Renal cortical epithelial cell (primary cell): Measurements from ENCODE around the gene NTS. TPM values are rescaled to one million over a fixed set of nuclear protein-coding genes. Genes with fewer than 3 reads are reported as not detected.

Experiments
- DNase-seq: peaks from one replicate; pipeline ENCODE4 v3.0.0-alpha.2; 2011; ENCODE audit warnings: low read depth
- total RNA-seq: library from RNA; depleted of rRNA; stranded (reverse); fragments of >200 nt; gene quantifications from 2 replicates; pipeline ENCODE4 v1.2.3, GENCODE V29; 2014

NTS gene, protein sequence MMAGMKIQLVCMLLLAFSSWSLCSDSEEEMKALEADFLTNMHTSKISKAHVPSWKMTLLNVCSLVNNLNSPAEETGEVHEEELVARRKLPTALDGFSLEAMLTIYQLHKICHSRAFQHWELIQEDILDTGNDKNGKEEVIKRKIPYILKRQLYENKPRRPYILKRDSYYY
- not detected in 2 replicates for total RNA-seq

DNA sequence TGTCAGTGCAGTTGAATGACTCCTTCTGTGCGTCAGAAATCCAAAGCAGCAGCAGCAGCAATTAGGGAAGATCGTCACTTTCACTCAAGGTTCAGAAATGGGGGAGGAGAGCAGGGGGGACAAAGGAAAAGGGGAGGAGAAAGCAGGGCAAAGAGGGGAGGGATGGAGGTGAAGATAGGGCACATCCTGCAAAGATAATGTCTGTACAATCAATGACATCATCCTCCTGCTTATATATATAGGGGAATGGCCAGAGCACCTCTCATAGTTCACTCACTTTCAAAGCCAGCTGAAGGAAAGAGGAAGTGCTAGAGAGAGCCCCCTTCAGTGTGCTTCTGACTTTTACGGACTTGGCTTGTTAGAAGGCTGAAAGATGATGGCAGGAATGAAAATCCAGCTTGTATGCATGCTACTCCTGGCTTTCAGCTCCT lies at the start of gene NTS:
NTS (plus strand) TSS at position 265 of the 431 bp plus-strand sequence; CDS start at position 374, 109 bp downstream.
- DNase-seq, result peak; percentile 15

DNA sequence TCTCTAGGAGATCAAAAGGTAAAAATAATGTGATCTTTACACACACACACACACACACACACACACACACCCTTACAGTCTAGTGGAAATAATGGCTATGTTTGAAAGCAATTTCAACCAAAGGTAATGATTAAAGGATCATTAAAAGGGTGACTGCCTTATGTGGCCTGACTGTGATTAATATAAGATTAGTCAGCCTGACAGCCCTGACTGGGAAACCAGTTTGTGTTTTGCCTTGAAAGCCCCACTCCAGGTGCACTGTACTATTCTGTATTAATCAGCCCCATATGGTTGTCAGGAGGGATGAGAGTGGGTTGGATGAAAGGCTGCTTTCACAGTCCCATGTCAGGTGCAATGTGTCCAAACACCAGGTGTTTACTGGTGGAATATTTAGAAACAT lies 48.3 kb upstream of the NTS start:
- DNase-seq, result peak; percentile 99

DNA sequence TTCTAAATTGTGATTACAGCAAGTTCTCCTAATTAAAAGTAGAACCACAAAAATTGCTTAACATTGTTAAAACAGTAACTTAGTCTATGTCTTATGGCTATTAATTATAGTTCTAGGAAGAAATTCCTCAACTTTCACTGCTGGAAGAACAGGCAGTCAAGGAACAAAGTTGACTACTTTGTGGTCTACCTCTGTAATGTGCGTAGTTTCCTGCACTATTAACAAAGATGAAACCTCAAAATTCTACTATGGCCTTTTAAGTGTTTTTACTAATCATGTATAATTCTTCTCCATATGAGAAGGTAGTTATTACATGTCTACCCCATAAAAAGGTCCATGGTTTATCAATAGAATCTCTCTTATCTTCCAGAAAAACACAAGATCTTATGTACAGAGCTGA lies 45.5 kb upstream of the NTS start:
- peak; percentile 44 for DNase-seq

DNA sequence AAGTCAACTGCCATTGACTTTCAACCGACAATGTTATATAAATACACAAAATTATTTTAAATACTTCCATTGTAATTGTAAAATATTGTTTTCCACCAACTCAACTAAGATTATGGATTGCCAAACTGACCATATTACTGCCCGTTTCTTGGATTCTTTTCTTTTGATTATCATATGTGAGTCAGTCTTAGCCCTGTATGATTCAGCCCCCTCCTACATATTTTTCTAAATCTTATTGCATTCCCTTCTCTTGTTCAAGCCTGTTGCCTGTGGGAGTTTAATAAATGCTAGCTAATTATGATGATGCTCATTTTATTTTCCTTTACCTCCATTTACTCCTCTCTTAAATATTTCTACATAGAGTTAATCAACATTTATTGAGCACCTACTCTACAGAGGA lies 44.7 kb upstream of the NTS start:
- DNase-seq, result peak; percentile 40

DNA sequence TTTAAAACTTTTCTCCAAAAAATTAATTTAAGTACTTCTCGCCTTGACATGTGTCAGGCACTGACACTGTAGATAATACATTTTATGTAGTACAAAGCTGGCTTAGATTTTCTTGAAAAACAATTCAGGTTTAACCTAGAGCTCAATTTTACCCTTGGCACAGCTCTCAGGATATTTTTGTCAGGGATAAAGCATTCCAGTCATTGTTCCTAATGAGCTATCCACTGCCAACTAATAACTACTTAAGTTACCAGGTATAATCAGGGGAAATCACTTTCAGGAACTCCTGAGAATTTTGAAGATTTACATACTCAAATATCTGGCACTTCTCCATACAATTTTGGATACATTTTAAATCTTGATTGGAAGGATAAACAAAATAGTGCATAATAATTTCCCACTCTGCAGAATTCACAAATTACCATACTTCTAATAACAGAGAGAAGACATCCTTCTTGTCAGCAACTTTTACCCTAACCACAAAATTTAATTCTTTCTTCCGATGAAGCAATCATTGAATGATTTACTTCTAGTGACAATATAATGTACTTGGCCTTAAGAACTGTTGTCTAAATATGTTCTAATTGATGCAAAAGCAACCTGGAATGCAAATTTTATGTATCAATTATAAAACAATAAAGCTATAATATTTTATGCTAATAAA lies 42.6 kb upstream of the NTS start:
- DNase-seq, result peak; percentile 48

DNA sequence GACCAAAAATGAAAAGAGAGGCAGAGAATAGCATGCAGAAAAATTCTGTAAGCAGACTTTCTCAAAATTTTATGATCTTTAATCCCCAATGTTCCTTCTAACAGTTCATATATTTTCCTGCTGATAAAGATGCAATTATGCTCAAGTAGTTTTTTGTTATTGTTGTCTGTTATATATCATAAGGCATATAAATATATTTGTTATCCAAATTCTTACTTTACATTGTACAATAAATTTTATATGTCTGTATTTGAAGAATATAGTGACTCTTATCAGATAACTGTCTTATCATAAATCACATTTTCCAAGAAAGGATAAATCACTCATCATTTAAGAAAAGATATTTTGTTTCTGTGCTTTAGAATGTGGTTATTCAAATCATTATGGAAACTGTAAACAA lies 40.5 kb upstream of the NTS start:
- DNase-seq, result no peak

DNA sequence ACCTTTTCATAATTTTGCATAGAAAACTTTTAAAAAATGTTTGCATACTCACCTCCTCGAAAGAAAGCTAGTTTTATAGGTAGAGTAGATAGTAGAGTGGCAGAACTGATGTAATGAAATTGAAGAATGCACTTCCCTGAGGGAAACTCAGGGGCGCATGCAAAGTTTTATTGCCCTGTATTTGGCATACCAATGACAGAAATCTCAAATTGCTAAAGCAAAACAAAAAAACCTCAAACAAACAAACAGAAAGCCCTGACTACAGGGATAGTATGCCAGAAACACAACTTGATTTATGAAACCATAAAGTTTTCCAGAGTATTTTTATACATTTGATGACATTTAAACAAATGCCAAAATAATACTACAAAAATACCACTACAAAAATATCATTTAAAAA lies 39.7 kb upstream of the NTS start:
- DNase-seq, result peak; percentile 59

DNA sequence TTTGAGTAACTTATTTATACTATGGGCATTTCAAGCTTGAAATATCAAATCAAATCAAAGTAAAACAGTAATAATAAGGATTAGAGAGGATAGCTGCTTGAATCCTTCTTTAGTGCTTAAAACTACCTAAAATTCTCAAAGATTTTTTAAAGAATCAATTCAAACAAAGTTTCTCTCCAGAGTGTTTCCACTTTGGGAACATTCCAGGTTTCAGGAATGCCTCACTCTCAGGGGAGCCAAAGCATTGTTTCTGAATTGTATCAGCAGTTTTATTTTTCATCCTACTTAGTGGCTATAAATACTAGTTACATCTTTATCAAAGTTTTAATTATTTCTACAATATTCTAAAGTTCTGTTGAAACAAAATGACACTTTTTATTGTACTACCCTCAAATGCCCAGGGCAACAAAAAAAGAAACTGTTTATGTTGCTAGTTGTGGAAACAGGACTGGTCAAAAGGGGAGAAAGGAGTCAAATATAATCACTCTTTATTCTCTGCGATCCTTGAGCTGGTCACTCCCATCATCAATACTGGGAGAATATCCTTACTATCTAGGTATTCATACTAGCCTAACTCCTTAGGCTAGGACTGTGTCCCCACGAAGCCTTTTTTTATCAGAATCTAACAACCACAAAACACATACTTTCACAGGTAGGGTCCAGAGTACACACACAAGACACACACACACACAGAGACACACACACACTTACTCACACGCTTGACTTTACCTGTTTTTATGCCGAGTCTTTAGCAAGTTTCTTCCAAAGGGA lies 38.5 kb upstream of the NTS start:
- no peak for DNase-seq

DNA sequence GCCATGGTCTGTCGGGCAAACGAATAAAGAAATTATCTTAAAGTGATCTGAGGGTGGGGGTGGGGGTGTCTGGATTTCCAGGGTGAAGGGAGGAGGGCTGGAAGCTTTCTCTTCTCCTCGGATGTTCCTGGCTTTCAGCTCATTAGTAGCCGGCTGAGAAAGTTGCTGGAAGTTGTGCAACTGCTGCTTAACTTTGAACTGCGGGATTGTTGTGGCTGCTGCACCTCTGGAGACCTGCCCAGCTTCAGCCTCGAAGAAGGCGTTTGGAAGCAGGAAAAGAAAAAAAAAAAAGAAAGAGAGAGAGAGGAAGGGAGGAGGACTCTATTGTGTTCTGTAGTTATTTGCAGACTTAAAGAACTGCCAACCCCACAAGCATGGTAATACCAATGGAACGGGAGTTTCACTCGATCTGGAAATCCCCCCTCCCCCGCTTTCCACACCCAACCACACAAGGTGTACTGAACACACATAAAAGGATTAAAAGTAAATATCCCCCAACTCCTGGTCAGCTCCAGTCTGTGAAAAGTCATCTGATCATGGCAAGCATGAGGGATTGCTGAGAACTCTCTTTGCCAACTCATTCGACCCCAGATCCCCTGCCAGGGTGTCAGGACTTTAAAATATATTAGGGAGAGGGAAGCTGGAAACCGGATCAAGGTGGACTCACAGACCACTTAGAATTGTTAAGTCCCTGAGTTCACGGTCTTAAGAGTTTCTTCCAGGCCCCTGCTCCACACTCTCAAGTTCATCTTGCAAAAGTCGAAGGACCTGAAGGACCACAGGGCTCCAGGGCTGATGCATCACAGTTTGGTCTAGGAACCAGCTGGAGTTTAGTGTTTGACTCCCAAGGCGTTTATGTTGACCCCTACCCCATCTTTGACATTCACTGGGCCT lies 37.7 kb upstream of the NTS start, which contains the start of gene RASSF9:
RASSF9 (minus strand) TSS at position 213 of the 894 bp plus-strand sequence; CDS start at position 5, 208 bp downstream.
- DNase-seq, result peak; percentile 97

DNA sequence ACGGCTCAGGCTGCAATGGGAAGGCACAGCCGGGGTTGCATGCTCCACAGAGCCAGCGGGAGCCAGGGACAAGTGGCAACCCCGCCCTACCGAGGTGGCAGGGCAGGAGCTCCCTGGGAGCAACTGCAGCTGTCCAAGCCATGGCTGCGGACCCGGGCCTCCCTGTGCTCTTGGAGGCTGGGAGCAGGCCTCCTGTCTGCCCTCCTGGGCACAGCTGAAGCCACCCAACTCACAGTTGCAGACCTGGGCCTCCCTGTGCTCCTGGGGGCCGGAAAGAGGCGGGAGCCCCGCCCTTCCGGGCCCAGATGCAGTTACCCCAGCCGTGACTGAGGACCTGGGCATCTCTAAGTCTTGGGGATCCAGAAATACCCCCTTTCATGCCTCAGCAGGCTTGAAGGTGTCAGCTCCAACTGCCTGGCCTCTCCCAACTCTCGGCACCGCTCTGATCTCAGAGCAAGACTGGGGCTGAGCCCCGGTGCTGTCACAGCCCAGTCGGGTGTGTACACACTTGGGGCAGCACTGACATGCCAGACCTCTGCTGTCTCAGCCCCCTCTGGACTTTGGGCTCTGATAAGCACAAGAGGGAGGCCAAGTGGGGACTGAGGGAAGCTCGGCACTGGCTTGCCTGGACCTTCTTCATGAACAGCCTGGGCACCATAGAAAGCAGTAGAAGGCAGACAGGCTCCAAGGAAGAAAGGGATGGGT lies 30.3 kb upstream of the NTS start:
- no peak for DNase-seq

DNA sequence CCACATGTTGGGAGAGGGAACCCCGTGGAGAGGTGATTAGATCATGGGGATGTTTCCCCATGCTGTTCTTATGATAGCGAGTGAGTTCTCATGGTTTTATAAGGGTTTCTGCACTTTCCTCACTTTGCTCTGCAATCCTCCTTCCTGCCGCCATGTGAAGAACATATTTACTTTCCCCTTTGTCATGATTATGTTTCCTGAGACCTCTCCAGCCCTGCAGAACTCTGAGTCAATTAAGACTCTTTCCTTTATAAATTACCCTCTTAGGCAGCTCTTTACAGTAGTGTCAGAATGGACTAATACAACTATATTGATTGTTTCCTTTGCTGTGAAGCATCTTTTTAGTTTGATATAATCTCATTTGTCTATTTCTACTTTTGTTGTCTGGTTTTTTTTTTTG lies 24.8 kb upstream of the NTS start:
- no peak for DNase-seq

DNA sequence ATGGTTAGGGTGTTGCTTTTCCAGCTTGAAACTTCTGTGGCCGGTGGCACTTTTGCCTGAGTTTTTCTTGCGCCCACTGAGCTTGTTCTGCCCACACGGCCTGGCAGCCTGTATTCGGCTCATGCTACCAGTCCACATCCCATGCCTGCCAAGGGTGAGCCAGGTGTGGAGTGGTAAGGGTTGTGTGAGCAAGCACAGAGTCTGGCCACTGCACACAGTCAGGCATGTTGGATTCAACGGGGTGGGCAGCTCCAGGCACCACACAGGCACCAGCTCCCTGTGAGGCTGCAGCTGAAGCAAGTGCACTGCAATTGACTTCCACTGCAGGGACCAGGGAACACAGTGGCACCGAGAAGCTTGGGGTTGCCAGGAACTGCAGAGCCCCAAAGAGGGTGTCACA lies 18.8 kb upstream of the NTS start:
- DNase-seq, result no peak

DNA sequence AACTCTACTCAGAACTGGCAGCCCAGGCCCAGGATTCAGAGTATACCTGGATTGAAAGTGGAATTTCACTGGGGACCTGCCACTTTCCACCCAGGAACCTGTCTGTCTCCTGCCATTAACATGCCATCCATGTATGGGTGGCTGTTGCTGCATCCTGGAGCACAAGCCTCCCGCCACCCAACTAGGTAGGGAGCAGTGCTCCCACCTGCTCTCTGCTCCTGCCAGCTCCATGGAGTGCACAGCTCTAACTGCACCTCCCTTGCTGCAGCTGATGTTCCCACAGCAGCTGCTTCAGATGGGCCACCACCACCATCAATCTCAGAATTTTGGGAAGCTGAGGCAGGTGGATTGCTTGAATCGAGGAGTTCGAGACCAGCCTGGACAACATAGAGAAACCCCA lies 17.1 kb upstream of the NTS start:
- no peak for DNase-seq

DNA sequence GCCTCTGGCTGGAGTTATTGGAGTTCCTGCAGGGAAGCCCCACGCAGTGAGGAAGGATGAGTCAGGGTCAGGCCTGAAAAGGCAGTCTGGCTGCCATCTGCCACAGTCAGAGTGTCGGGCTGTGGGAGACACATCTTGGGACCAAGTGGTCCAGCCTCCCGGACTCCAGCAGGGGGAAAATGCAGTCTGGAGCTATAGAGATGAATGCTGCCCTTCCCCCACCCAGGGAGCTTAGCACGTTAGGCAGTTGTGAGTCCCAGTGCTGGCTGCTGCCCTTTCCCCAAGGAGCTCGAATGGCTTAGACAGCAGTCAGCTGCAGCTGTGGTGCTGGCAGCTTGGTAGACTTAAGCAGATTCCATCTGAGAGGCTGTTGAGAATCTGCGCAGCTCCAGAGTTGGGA lies 8.2 kb upstream of the NTS start:
- no peak for DNase-seq

DNA sequence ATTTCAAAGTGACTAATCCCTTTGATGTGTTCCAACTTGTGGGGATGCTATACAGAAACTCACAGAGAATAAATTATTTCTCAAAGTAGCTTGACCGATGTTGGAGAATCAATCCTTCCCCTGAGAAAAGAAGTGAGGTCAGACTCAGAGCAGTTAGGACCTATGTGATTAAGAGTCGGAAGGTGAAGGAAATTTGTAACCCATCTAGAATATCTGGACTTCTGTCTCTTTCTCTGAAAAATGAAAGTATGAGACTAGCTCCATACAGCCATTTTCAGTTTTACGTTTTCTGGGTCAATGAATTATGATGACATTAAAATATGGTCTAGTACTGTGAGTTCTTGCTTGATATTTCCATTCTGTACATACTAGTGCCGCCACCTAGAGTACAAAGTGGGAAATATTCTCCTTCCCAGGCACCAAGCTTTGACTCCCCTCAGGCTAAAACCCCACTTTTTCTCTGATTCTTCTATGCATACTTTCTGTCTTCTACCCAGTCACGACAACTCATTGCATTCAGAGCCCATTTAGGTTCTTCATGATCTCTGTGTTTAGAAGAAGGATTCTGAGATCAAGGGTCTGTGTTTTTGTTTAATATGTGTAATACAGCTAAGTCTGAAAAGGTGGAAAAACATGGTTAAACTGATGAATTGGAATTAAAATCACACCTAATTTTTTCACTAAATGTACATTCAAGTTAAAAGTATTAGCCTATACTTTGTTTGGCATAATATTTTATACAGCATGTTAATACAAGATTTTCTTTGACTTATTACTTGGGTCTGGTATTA lies 6.9 kb upstream of the NTS start:
- peak; percentile 62 for DNase-seq

DNA sequence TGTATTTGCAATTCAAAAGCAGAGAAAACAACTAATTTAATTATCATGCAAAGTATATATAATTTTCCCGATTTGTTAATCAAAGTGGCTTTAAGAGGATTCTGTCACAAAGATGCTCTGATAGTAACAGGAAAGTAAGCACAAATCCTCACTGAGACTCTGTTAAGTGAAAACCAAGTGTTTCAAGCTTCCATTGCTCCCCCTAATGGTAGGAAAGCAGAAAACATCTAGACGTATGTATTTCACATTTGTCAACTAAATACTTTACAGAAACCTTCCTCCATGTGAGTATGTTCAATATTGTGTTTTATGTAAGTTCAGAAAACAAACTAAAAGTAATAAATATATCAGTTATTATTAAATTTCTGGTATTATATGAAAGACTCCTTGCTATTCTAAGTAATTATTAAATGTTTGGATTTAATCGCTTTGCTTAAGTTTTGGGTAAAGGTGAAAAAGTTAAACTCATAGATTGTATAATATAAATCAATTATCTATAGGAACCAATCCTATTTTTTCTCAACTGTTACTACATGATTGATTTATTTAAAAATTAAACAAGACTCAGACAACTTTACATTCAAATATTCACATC lies 1.5 kb upstream of the NTS start:
- peak; percentile 72 for DNase-seq

DNA sequence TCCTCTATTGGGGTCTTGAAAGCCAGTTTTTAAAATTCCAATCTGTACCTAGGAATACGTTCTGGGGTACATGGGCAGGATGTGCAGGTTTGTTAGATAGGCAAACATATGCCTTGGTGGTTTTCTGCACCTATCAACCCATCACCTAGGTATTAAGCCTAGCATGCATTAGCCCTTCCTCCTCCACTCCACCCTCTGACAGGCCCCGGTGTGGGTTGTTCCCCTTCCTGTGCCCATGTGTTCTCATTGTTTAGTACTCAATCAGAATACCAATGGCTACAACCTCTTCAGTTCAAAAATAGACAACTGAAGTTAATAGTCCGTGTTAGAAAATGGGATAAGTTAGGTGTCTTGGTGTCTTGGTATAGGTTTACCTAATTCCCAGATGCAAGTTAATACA lies 3.4 kb downstream of the NTS start:
- DNase-seq, result no peak

DNA sequence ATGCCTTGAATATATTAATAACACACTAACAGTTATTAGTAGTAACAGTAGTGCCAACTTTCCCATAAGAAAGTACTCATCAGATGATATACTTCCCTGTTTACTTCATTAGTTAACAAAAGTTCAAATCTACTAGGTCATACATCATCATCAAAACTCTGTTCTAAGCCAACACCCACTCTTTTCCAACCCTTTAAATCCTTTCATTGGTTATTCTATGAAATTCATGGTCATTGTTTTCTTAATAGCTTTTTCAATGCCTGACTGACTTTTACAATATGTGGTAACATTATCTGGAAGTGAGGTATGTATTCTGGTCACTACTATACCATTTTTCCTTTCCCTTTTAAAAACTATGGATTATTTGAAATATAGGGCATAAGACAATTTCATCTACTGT lies 9.7 kb downstream of the NTS start:
- peak; percentile 58 for DNase-seq

DNA sequence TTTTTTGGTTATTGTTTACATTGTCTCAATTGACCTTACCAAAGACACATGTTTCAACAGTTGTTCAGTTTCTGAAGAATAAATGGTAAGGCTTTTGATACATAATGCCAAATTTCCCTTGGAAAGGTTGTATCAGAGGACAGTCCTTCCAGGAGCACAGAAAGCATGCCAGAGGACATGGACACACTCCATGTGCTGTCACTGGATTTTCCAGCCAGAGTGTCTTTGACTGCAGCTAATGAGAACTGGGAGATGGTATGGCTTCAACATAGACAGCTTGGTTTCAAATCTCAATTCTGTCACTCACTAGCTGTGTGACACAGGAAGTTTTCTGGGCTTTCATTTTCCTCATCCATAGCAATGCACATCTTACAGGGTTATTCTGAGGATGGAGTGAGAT lies 20.6 kb downstream of the NTS start:
- DNase-seq, result no peak

DNA sequence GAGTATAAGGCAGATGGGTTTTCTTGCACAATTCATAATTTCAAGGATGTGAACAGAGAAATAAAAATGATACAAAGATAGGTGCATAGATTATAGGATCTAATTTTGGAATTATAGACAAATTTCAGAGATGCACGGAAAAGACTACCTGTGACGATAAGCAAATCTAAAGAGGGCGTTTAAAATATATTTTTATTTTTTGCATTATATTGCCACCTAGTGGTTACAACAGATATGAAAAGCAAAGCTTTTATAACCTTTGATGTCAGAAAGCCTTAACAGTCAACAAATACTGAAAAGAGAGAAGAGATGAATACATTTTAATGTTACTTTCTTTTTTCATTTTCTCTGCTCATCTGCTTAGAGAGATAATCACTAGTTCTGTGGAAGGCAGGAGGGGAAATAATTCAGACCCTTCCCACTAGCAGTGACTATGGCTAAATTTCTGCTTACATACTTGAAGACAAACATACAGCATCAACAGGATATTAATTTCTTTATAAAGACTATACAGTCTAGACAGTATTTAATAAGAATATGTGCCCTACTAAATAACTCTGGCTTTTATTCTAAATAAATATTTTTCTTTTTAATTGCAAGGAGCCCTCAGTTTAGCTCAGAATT lies 46.3 kb downstream of the NTS start:
- DNase-seq, result peak; percentile 35
